ENCODE data around the gene VAT1L. TPM values are rescaled to one million over a fixed set of nuclear protein-coding genes. Genes with fewer than 3 reads are reported as not detected.

VAT1L gene
- total and polyA plus RNA-seq, 2 donors (not counting 1 experiment from before 2014, with no cell fraction given): not detected

- Mint-ChIP-seq H3K27ac (no peak overlapping the region), H3K9me3 (ENCODE audit: insufficient read depth) (peaks cover 9% of the 10 kb centered on the region), H3K4me1 (no peaks in the 10 kb centered on the region), H3K27me3 (peaks cover 11% of the 10 kb centered on the region), H3K4me3 (no peak overlapping the region)
- no peaks in the 10 kb centered on the region for H3K36me3 ChIP-seq (replicated peaks in 1 of 2; ENCODE audit: control extremely low read depth in 1 of 2, control insufficient read depth in 1 of 2, extremely low read depth in 1 of 2, insufficient read depth in 2 of 2, low read length in 1 of 2)
- ATAC-seq (ENCODE audit: low read depth) (no peak), DNase-seq (no peak)
- H3K27me3 ChIP-seq (replicated peaks in 1 of 4; ENCODE audit: control extremely low read depth in 1 of 4, control insufficient read depth in 3 of 4, insufficient read depth in 4 of 4, low read length in 3 of 4): no peaks in the 10 kb centered on the region
- H2AFZ ChIP-seq (ENCODE audit: insufficient read depth, low read depth, low read length, poor library complexity, severe bottlenecking): no peak overlapping the region
- POLR2A ChIA-PET: no interaction called here
- H3K4me3 ChIP-seq (ENCODE audit: control extremely low read depth in 1 of 5, extremely low read depth in 1 of 5, insufficient read depth in 1 of 5, low read depth in 2 of 5, low read length in 4 of 5): no peak overlapping the region
- H3K79me2 ChIP-seq (ENCODE audit: control insufficient read depth, insufficient read depth, low read length): no peaks in the 10 kb centered on the region
- no peak overlapping the region for H3K27ac ChIP-seq (ENCODE audit: low read length in 2 of 2)
- H3K9ac ChIP-seq (ENCODE audit: low read length): no peak overlapping the region
- CTCF ChIA-PET: no interaction called here
- H3K4me2 ChIP-seq (replicated peaks; ENCODE audit: low read depth, low read length, poor library complexity, severe bottlenecking): no peak overlapping the region
- H3K4me1 ChIP-seq (ENCODE audit: control insufficient read depth in 2 of 2, insufficient read depth in 2 of 2, low read length in 2 of 2): no peaks in the 10 kb centered on the region
- H4K20me1 ChIP-seq (ENCODE audit: control insufficient read depth, insufficient read depth, low read length, poor library complexity, severe bottlenecking): no peaks in the 10 kb centered on the region
- H3K9me3 ChIP-seq (ENCODE audit: control extremely low read depth in 1 of 3, control insufficient read depth in 2 of 3, insufficient read depth in 1 of 3, low read length in 2 of 3): peaks cover 0 to 22% (median 0%) of the 10 kb centered on the region in 3 donors
- 60% methylated on average over 6 of the region's 10 CpGs for WGBS (ENCODE audit: insufficient coverage)
- TF ChIP-seq, protein P1, sequence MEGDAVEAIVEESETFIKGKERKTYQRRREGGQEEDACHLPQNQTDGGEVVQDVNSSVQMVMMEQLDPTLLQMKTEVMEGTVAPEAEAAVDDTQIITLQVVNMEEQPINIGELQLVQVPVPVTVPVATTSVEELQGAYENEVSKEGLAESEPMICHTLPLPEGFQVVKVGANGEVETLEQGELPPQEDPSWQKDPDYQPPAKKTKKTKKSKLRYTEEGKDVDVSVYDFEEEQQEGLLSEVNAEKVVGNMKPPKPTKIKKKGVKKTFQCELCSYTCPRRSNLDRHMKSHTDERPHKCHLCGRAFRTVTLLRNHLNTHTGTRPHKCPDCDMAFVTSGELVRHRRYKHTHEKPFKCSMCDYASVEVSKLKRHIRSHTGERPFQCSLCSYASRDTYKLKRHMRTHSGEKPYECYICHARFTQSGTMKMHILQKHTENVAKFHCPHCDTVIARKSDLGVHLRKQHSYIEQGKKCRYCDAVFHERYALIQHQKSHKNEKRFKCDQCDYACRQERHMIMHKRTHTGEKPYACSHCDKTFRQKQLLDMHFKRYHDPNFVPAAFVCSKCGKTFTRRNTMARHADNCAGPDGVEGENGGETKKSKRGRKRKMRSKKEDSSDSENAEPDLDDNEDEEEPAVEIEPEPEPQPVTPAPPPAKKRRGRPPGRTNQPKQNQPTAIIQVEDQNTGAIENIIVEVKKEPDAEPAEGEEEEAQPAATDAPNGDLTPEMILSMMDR (IDR thresholded peaks at IDR 0.05): no peak
- no peak for TF ChIP-seq EZH2 (IDR thresholded peaks at IDR 0.05; ENCODE audit: borderline replicate concordance, insufficient read depth, low read depth, low read length, poor library complexity, severe bottlenecking)
- intact Hi-C loops (cut with micrococcal nuclease): no loop called here
These were observed 210.1 kb downstream of the VAT1L start for GRCh38 chr16:77998350-77999023.

DNA sequence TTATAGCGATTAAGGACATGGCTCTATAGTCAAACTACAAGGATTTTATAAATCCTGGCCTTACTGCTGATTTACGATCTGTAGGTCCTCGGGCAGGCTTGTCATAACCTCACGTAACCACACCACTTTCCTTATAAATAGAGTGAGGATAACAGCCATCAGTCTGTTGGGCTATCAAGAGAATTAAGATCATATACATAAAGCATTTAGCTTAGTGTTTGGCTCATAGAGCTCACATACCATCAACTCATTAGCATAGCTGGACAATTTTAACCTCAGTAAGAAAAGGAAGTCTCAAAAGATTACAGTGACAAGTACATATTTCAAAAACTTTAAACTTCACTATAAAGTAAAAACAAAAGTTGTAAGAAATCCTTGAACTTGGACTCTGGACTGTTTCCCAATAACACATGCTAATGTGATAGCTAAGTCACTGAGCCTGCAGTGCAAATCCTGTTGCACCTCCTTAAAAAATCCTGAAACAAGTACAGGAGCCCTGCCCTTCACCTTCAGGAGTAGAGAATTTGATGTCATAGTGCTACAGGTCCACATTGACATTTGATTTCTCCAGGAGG lies 213.2 kb downstream of the VAT1L start:
- Histone ChIP-seq H3K4me1 (ENCODE audit: control insufficient read depth in 2 of 2, insufficient read depth in 2 of 2, low read length in 2 of 2) (no peaks in the 10 kb centered on the region), H3K4me3 (ENCODE audit: control extremely low read depth in 1 of 5, extremely low read depth in 1 of 5, insufficient read depth in 1 of 5, low read depth in 2 of 5, low read length in 4 of 5) (no peak overlapping the region), H2AFZ (ENCODE audit: insufficient read depth, low read depth, low read length, poor library complexity, severe bottlenecking) (no peak overlapping the region), H3K27ac (ENCODE audit: low read length in 2 of 2) (no peak overlapping the region), H3K9me3 (ENCODE audit: control extremely low read depth in 1 of 3, control insufficient read depth in 2 of 3, insufficient read depth in 1 of 3, low read length in 2 of 3) (peaks cover 0 to 10% (median 0%) of the 10 kb centered on the region in 3 donors), H3K79me2 (ENCODE audit: control insufficient read depth, insufficient read depth, low read length) (no peaks in the 10 kb centered on the region), H3K9ac (ENCODE audit: low read length) (no peak overlapping the region), H3K36me3 (replicated peaks in 1 of 2; ENCODE audit: control extremely low read depth in 1 of 2, control insufficient read depth in 1 of 2, extremely low read depth in 1 of 2, insufficient read depth in 2 of 2, low read length in 1 of 2) (no peaks in the 10 kb centered on the region), H4K20me1 (ENCODE audit: control insufficient read depth, insufficient read depth, low read length, poor library complexity, severe bottlenecking) (no peaks in the 10 kb centered on the region), H3K4me2 (replicated peaks; ENCODE audit: low read depth, low read length, poor library complexity, severe bottlenecking) (no peak overlapping the region), H3K27me3 (replicated peaks in 1 of 4; ENCODE audit: control extremely low read depth in 1 of 4, control insufficient read depth in 3 of 4, insufficient read depth in 4 of 4, low read length in 3 of 4) (no peaks in the 10 kb centered on the region)
- Mint-ChIP-seq H3K27me3 (peaks cover 11% of the 10 kb centered on the region), H3K4me1 (no peaks in the 10 kb centered on the region), H3K4me3 (no peak overlapping the region), H3K9me3 (ENCODE audit: insufficient read depth) (no peaks in the 10 kb centered on the region), H3K27ac (no peak overlapping the region)
- intact Hi-C loops (cut with micrococcal nuclease): no loop called here
- ATAC-seq (ENCODE audit: low read depth) (no peak), DNase-seq (no peak)
- WGBS (ENCODE audit: insufficient coverage): no CpG with 5 or more reads among the region's 4 CpGs
- POLR2A ChIA-PET: no interaction called here
- CTCF ChIA-PET: interaction anchor here (5.1 kb wide), 1 partner anchor 326 kb away, joined by 41 read pairs; no protein-coding TSS in a partner anchor
- TF ChIP-seq EZH2 (IDR thresholded peaks at IDR 0.05; ENCODE audit: borderline replicate concordance, insufficient read depth, low read depth, low read length, poor library complexity, severe bottlenecking): no peak
- TF ChIP-seq, protein P1 (IDR thresholded peaks at IDR 0.05): no peak

Measured in B cell (primary cell).